Spinal cord (tissue), 10 donors: Measurements from ENCODE around the gene PDE4D. TPM values are rescaled to one million over a fixed set of nuclear protein-coding genes. Genes with fewer than 3 reads are reported as not detected.
"Not testable (repeated sequence)": the region's sequence is repeated elsewhere in the genome, so short reads cannot be mapped to it uniquely, and the experiment has no call there.

Experiments used
- DNase-seq, 6 donors: peaks; one replicate each; pipeline versions ENCODE4 v3.0.0 to v3.0.0-alpha.2; 2013 to 2015; ENCODE audit warnings: low spot score in 6 of 6, low read depth in 4 of 6
- H3K27ac ChIP-seq: one replicate; pipeline ENCODE4 v1.5.1; 2013; ENCODE audit warnings: low read depth, low read length, control low read depth
- H3K27me3 ChIP-seq: one replicate; pipeline ENCODE4 v1.6.1; 2013; ENCODE audit warnings: low read length; ENCODE audit not compliant: control insufficient read depth, insufficient read depth
- H3K36me3 ChIP-seq: one replicate; pipeline ENCODE4 v1.6.1; 2013; ENCODE audit warnings: low read length; ENCODE audit not compliant: control insufficient read depth, insufficient read depth
- H3K4me1 ChIP-seq: one replicate; pipeline ENCODE4 v1.6.1; 2013; ENCODE audit warnings: low read length; ENCODE audit not compliant: control insufficient read depth, insufficient read depth
- H3K4me3 ChIP-seq: one replicate; pipeline ENCODE4 v1.5.1; 2013; ENCODE audit warnings: low read depth, low read length, control low read depth
- H3K9me3 ChIP-seq: one replicate; pipeline ENCODE4 v1.6.1; 2013; ENCODE audit warnings: low read length; ENCODE audit not compliant: control insufficient read depth, insufficient read depth
- WGBS: methylation state at CpG from one replicate; pipeline ENCODE4 v1.1.5; 2013; ENCODE audit warnings: missing lambda C conversion rate; ENCODE audit not compliant: insufficient coverage; 5-methylcytosine and 5-hydroxymethylcytosine counted together
- polyA plus RNA-seq, 2 donors: library from polyadenylated mRNA; unstranded; fragments of 120-200 nt; gene quantifications; one replicate each; pipeline ENCODE4 v1.2.1, GENCODE V29; 2013; ENCODE audit not compliant: insufficient read length in 2 of 2
- total RNA-seq, 2 donors: library from RNA; depleted of rRNA in 1 of 2; stranded (reverse); fragments of 120-200 nt in 1 of 2; fragments of >200 nt in 1 of 2; gene quantifications; one replicate each; pipeline versions ENCODE4 v1.2.3 to v1.2.4, GENCODE V29; 2013 to 2014
- donor health status: healthy.

The PDE4D gene
- total and polyA plus RNA-seq, 4 donors: 16.1 to 84.0 (median 37.0) TPM

GRCh38 chr5:59605915-59606314, 287.6 kb downstream of the PDE4D start:
- no peak for DNase-seq
- WGBS: no CpG with 5 or more reads among the region's 1 CpG
- no peaks in the 10 kb centered on the region for H3K36me3 ChIP-seq
- H3K27me3 ChIP-seq: no peaks in the 10 kb centered on the region
- H3K4me1 ChIP-seq: no peaks in the 10 kb centered on the region
- H3K4me3 ChIP-seq: no peak overlapping the region
- no peak overlapping the region for H3K27ac ChIP-seq
- H3K9me3 ChIP-seq: no peaks in the 10 kb centered on the region

GRCh38 chr5:59604111-59604510, 289.4 kb downstream of the PDE4D start:
- no peaks in the 10 kb centered on the region for H3K27me3 ChIP-seq
- no peaks in the 10 kb centered on the region for H3K36me3 ChIP-seq
- no peaks in the 10 kb centered on the region for H3K9me3 ChIP-seq
- no peak for DNase-seq
- WGBS: 80% methylated on average over 3 of the region's 4 CpGs
- H3K4me1 ChIP-seq: no peaks in the 10 kb centered on the region
- H3K4me3 ChIP-seq: no peak overlapping the region
- no peak overlapping the region for H3K27ac ChIP-seq

GRCh38 chr5:59600998-59601397, 292.5 kb downstream of the PDE4D start:
- no peak overlapping the region for H3K27ac ChIP-seq
- no peaks in the 10 kb centered on the region for H3K4me1 ChIP-seq
- no peaks in the 10 kb centered on the region for H3K36me3 ChIP-seq
- no peak for DNase-seq
- H3K9me3 ChIP-seq: no peaks in the 10 kb centered on the region
- H3K4me3 ChIP-seq: no peak overlapping the region
- no peaks in the 10 kb centered on the region for H3K27me3 ChIP-seq
- no CpG with 5 or more reads among the region's 3 CpGs for WGBS

- Histone ChIP-seq H3K9me3 (no peaks in the 10 kb centered on the region), H3K27ac (no peak overlapping the region), H3K4me1 (no peaks in the 10 kb centered on the region), H3K36me3 (no peaks in the 10 kb centered on the region), H3K4me3 (no peak overlapping the region), H3K27me3 (no peaks in the 10 kb centered on the region)
- no CpG with 5 or more reads among the region's 2 CpGs for WGBS
- no peak for DNase-seq
Observed at GRCh38 chr5:59600153-59600552, 293.4 kb downstream of the PDE4D start.

GRCh38 chr5:59599729-59600128, 293.8 kb downstream of the PDE4D start:
- H3K4me3 ChIP-seq: no peak overlapping the region
- WGBS: 58% methylated on average over 1 of the region's 2 CpGs

GRCh38 chr5:59598547-59598874, 295.0 kb downstream of the PDE4D start:
- Histone ChIP-seq H3K9me3 (no peaks in the 10 kb centered on the region), H3K4me1 (no peaks in the 10 kb centered on the region), H3K4me3 (no peak overlapping the region), H3K36me3 (no peaks in the 10 kb centered on the region), H3K27ac (no peak overlapping the region), H3K27me3 (no peaks in the 10 kb centered on the region)
- no peak for DNase-seq
- WGBS: 72% methylated on average over 2 of the region's 2 CpGs

More at GRCh38 chr5:59599729-59600128, 293.8 kb downstream of the PDE4D start:
- Histone ChIP-seq H3K4me1 (no peaks in the 10 kb centered on the region), H3K36me3 (no peaks in the 10 kb centered on the region), H3K27ac (no peak overlapping the region), H3K9me3 (no peaks in the 10 kb centered on the region), H3K27me3 (no peaks in the 10 kb centered on the region)
- no peak for DNase-seq

GRCh38 chr5:59597690-59598546, 295.6 kb downstream of the PDE4D start:
- H3K4me3 ChIP-seq: no peak overlapping the region
- no peaks in the 10 kb centered on the region for H3K36me3 ChIP-seq
- H3K4me1 ChIP-seq: no peaks in the 10 kb centered on the region
- WGBS: 80% methylated on average over 2 of the region's 6 CpGs
- H3K9me3 ChIP-seq: no peaks in the 10 kb centered on the region
- H3K27me3 ChIP-seq: no peaks in the 10 kb centered on the region
- no peak for DNase-seq
- no peak overlapping the region for H3K27ac ChIP-seq

- no peak for DNase-seq
- no CpG with 5 or more reads among the region's 2 CpGs for WGBS
- Histone ChIP-seq H3K36me3 (no peaks in the 10 kb centered on the region), H3K4me1 (no peaks in the 10 kb centered on the region), H3K4me3 (no peak overlapping the region), H3K27ac (no peak overlapping the region), H3K27me3 (no peaks in the 10 kb centered on the region), H3K9me3 (no peaks in the 10 kb centered on the region)
Observed at GRCh38 chr5:59596586-59597350, 296.8 kb downstream of the PDE4D start.

GRCh38 chr5:59594118-59594517, 299.4 kb downstream of the PDE4D start:
- DNase-seq, H3K4me3 ChIP-seq, H3K4me1 ChIP-seq, H3K9me3 ChIP-seq, H3K27ac ChIP-seq, H3K36me3 ChIP-seq, H3K27me3 ChIP-seq: not testable (repeated sequence)
- WGBS: 100% methylated on average over 3 of the region's 5 CpGs
